ENCODE data around the gene ANKFN1.

ANKFN1 gene

GRCh38 chr17:56451629-56452028 lies 298.4 kb downstream of the ANKFN1 start:
- no peak for DNase-seq

GRCh38 chr17:56452461-56452860 lies 299.2 kb downstream of the ANKFN1 start:
- no peak for DNase-seq

- DNase-seq: no peak
These were observed 304.2 kb downstream of the ANKFN1 start for GRCh38 chr17:56457501-56457900.

GRCh38 chr17:56465886-56466285 lies 312.6 kb downstream of the ANKFN1 start:
- no peak for DNase-seq

GRCh38 chr17:56468840-56469239 lies 315.6 kb downstream of the ANKFN1 start:
- DNase-seq: no peak

- no peak for DNase-seq
These were observed 318.4 kb downstream of the ANKFN1 start for GRCh38 chr17:56471696-56472095.

- no peak for DNase-seq
These were observed 321.8 kb downstream of the ANKFN1 start for GRCh38 chr17:56475116-56475515.

GRCh38 chr17:56478836-56479447 lies 325.7 kb downstream of the ANKFN1 start:
- no peak for DNase-seq

GRCh38 chr17:56480501-56480900 lies 327.2 kb downstream of the ANKFN1 start:
- no peak for DNase-seq

- DNase-seq: no peak
These were observed 328.4 kb downstream of the ANKFN1 start for GRCh38 chr17:56481659-56482058.

GRCh38 chr17:56482229-56482628 lies 329.0 kb downstream of the ANKFN1 start:
- no peak for DNase-seq

GRCh38 chr17:56486732-56487131 lies 333.5 kb downstream of the ANKFN1 start:
- no peak for DNase-seq

GRCh38 chr17:56488800-56489199 lies 335.5 kb downstream of the ANKFN1 start:
- DNase-seq: no peak

- DNase-seq: no peak
These were observed 336.7 kb downstream of the ANKFN1 start for GRCh38 chr17:56489980-56490379.

- DNase-seq: no peak
These were observed 342.3 kb downstream of the ANKFN1 start for GRCh38 chr17:56495556-56495955.

- no peak for DNase-seq
These were observed 343.9 kb downstream of the ANKFN1 start for GRCh38 chr17:56497132-56497531.

- DNase-seq: no peak
These were observed 346.6 kb downstream of the ANKFN1 start for GRCh38 chr17:56499799-56500388.

- no peak for DNase-seq
These were observed 348.9 kb downstream of the ANKFN1 start for GRCh38 chr17:56502120-56502654.

GRCh38 chr17:56505154-56505756 lies 352.0 kb downstream of the ANKFN1 start:
- DNase-seq: no peak

GRCh38 chr17:56506349-56506748 lies 353.1 kb downstream of the ANKFN1 start:
- no peak for DNase-seq

- DNase-seq: no peak
These were observed 357.5 kb downstream of the ANKFN1 start for GRCh38 chr17:56510554-56511342.

- no peak for DNase-seq
These were observed 361.0 kb downstream of the ANKFN1 start for GRCh38 chr17:56514264-56514663.

GRCh38 chr17:56514899-56515298 lies 361.6 kb downstream of the ANKFN1 start:
- DNase-seq: no peak
